ENCODE data around the gene GLMP. TPM values are rescaled to one million over a fixed set of nuclear protein-coding genes. Genes with fewer than 3 reads are reported as not detected.

The GLMP gene
- total and polyA plus RNA-seq, 2 donors (not counting 1 experiment from before 2014, with no cell fraction given) = 10.2 to 21.2 TPM

- POLR2A ChIA-PET = no interaction called here
Measured at GRCh38 chr1:156344409-156344808, 48.9 kb upstream of the GLMP start.

More at GRCh38 chr1:156344409-156344808, 48.9 kb upstream of the GLMP start:
- WGBS (ENCODE audit: insufficient coverage) = no CpG with 5 or more reads among the region's 3 CpGs
- DNase-seq (no peak), ATAC-seq (ENCODE audit: low read depth) (no peak)
- H3K4me1 ChIP-seq (ENCODE audit: control insufficient read depth in 2 of 2, insufficient read depth in 2 of 2, low read length in 2 of 2) = no peaks in the 10 kb centered on the region
- no peak overlapping the region for H3K4me3 Mint-ChIP-seq
- no peaks in the 10 kb centered on the region for H3K9me3 Mint-ChIP-seq (ENCODE audit: insufficient read depth)
- H3K9me3 ChIP-seq (ENCODE audit: control extremely low read depth in 1 of 3, control insufficient read depth in 2 of 3, insufficient read depth in 1 of 3, low read length in 2 of 3) = no peaks in the 10 kb centered on the region
- intact Hi-C loops (cut with micrococcal nuclease) = no loop called here
- H4K20me1 ChIP-seq (ENCODE audit: control insufficient read depth, insufficient read depth, low read length, poor library complexity, severe bottlenecking) = no peaks in the 10 kb centered on the region
- no peak overlapping the region for H3K27ac ChIP-seq (ENCODE audit: low read length in 2 of 2)
- no peaks in the 10 kb centered on the region for H3K79me2 ChIP-seq (ENCODE audit: control insufficient read depth, insufficient read depth, low read length)
- H3K9ac ChIP-seq (ENCODE audit: low read length) = no peak overlapping the region
- H3K4me1 Mint-ChIP-seq = no peaks in the 10 kb centered on the region
- H3K27ac Mint-ChIP-seq = no peak overlapping the region
- H3K27me3 ChIP-seq (replicated peaks in 1 of 4; ENCODE audit: control extremely low read depth in 1 of 4, control insufficient read depth in 3 of 4, insufficient read depth in 4 of 4, low read length in 3 of 4) = peaks cover 0 to 17% (median 5%) of the 10 kb centered on the region in 4 experiments
- H3K36me3 ChIP-seq (replicated peaks in 1 of 2; ENCODE audit: control extremely low read depth in 1 of 2, control insufficient read depth in 1 of 2, extremely low read depth in 1 of 2, insufficient read depth in 2 of 2, low read length in 1 of 2) = no peaks in the 10 kb centered on the region
- no peak overlapping the region for H3K4me3 ChIP-seq (ENCODE audit: control extremely low read depth in 1 of 5, extremely low read depth in 1 of 5, insufficient read depth in 1 of 5, low read depth in 2 of 5, low read length in 4 of 5)
- peaks cover 24% of the 10 kb centered on the region for H3K27me3 Mint-ChIP-seq
- no peak overlapping the region for H3K4me2 ChIP-seq (replicated peaks; ENCODE audit: low read depth, low read length, poor library complexity, severe bottlenecking)
- TF ChIP-seq CTCF (IDR thresholded peaks at IDR 0.05) (no peak), EZH2 (IDR thresholded peaks at IDR 0.05; ENCODE audit: borderline replicate concordance, insufficient read depth, low read depth, low read length, poor library complexity, severe bottlenecking) (no peak)
- no peak overlapping the region for H2AFZ ChIP-seq (ENCODE audit: insufficient read depth, low read depth, low read length, poor library complexity, severe bottlenecking)
- CTCF ChIA-PET = interaction anchor here (0.5 to 2.0 kb wide), 4 partner anchors 15 to 278 kb away, joined by 3 to 7 read pairs (median 4); no protein-coding TSS in a partner anchor
